SH-SY5Y (cell line): ENCODE measurements around the gene TIAM2.

Experiments used
- GATA2 ChIP-seq: IDR thresholded peaks from 2 replicates; pipeline ENCODE4 v1.6.1; 2011; ENCODE audit warnings: mild to moderate bottlenecking, low read depth, low read length
- GATA3 ChIP-seq: IDR thresholded peaks from 2 replicates; pipeline ENCODE4 v1.6.1; 2011; ENCODE audit warnings: low read depth, mild to moderate bottlenecking, low read length, moderate library complexity

DNA sequence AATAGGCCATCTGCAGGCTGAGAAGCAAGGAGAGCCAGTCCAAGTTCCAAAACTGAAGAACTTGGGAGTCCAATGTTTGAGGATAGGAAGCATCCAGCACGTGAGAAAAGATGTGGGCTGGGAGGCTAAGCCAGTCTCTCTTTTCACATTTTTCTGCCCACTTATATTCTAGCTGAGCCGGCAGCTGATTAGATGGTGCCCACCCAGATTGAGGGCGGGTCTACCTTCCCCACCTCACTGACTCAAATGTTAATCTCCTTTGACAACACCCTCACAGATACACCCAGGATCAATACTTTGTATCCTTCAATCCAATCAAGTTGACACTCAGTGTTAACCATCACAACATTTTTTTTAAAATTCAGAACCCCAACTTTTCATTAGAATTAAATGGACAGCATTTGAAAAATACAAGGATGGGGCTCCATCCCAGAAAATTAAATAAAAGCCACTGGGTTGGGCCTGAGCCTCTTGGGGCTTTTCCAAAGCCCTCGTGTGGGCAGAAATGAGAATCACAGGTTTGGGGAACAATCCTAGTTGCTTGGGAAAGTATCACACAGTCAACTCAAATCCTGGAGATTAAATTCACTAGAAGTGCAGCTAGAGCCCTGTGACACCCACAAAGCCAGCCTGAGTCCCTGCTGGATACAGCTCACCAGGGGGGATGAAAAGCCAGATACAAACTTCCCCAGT, 270.9 kb downstream of the TIAM2 start:
- no peak for TF ChIP-seq GATA2
- no peak for TF ChIP-seq GATA3
